ENCODE measurements around the gene CST4.
"Not testable (repeated sequence)": the region's sequence is repeated elsewhere in the genome, so short reads cannot be mapped to it uniquely, and the experiment has no call there.

- TF ChIP-seq CTCF, EZH2 (IDR thresholded peaks at IDR 0.05): not testable (repeated sequence)
These were observed 53.1 kb downstream of the CST4 start for GRCh38 chr20:23635768-23636090.

Measured in neural progenitor cell (in vitro differentiated cells).